Peyer's patch (tissue), 4 donors: ENCODE data around the gene NCK2. TPM values are rescaled to one million over a fixed set of nuclear protein-coding genes. Genes with fewer than 3 reads are reported as not detected.
A peak's percentile ranks its signal among the peaks of the same experiment; 100 is the strongest.

Experiments
- DNase-seq, 3 donors: peaks; one replicate each; pipeline ENCODE4 v3.0.0-alpha.2; 2017 to 2019
- H3K27ac ChIP-seq, 4 donors: fragments of 200-600 bp; sonication (generic); one replicate each; pipeline ENCODE4 v1.5.1; 2016 to 2019
- H3K27me3 ChIP-seq, 2 donors: fragments of 200-600 bp; sonication (generic); one replicate each; pipeline ENCODE4 v1.5.1; 2019
- H3K36me3 ChIP-seq, 3 donors: fragments of 200-600 bp; sonication (generic); one replicate each; pipeline ENCODE4 v1.5.1; 2016 to 2019
- H3K4me1 ChIP-seq, 4 donors: fragments of 200-600 bp; sonication (generic); one replicate each; pipeline ENCODE4 v1.5.1; 2016 to 2019
- H3K4me3 ChIP-seq, 4 donors: fragments of 200-600 bp; sonication (generic); 1 replicate in 3 of 4; 2 replicates in 1 of 4; pipeline ENCODE4 v1.5.1; 2016 to 2019; ENCODE audit warnings: mild to moderate bottlenecking in 1 of 4
- H3K9me3 ChIP-seq, 4 donors: fragments of 200-600 bp; sonication (generic); one replicate each; pipeline ENCODE4 v1.5.1; 2016 to 2019; ENCODE audit warnings: mild to moderate bottlenecking in 1 of 4
- CTCF ChIP-seq, 6 experiments: fragments of 450-650 bp in 4 of 6; fragments of 200-600 bp in 2 of 6; sonication (generic) in 1 of 6; IDR thresholded peaks; one replicate each; pipeline ENCODE4 v1.5.1; 2017 to 2019; ENCODE audit warnings: antibody characterized with exemption in 6 of 6, mild to moderate bottlenecking in 3 of 6, moderate library complexity in 1 of 6
- POLR2A ChIP-seq, 2 donors: fragments of 450-650 bp; IDR thresholded peaks; one replicate each; pipeline ENCODE4 v1.5.1; 2017; ENCODE audit warnings: antibody characterized with exemption in 2 of 2, mild to moderate bottlenecking in 2 of 2, moderate library complexity in 2 of 2
- total RNA-seq, 4 donors: library from RNA; depleted of rRNA; stranded (reverse); fragments of >200 nt; gene quantifications; one replicate each; pipeline ENCODE4 v1.1.0, GENCODE V29; 2016

NCK2 gene
- total RNA-seq, 4 donors from 2014 or later, result 58.6 to 94.5 (median 85.8) TPM

DNA sequence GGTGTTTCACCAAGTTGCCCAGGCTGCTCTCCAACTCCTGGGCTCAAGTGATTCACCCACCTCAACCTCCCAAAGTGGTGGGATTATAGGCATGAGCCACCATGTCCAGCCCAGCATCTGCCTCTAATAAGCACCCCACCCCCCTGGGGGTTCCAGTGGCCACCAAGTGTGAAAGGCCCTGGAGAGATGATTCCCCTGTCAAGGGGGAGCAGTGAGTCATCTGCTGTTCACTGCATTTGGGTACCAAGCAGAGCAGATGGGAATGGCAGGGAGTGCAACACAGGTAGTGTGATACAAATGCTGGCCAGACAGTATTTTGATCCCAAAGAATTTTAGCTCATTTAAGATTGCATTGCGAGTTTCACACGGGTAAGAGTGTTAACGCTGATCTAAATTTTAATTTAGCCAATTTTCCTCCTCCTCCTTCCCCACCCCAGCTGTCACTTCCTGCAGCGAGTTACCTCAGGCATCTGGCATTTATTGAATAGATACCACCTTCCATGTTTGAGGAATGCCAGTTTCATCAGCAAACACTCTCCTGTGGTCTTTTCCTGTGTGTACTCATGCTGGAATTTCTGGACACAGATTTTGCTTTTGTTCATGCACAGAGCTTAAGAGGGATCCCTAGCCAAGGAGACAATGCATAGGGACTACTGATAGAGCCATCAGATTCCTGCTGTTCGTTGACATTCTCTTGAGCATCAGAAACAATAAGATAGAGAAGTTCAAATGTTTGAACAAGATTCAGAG lies 32.4 kb upstream of the NCK2 start:
- H3K9me3 ChIP-seq, result no peaks in the 10 kb centered on the region
- H3K4me3 ChIP-seq, result no peak overlapping the region
- peak overlapping the region in 1 of 4 donors; percentile 72 for H3K27ac ChIP-seq
- H3K27me3 ChIP-seq, result no peaks in the 10 kb centered on the region
- peaks cover 0 to 18% (median 2%) of the 10 kb centered on the region in 4 donors for H3K4me1 ChIP-seq
- no peaks in the 10 kb centered on the region for H3K36me3 ChIP-seq
- no peak for DNase-seq
- TF ChIP-seq CTCF (IDR thresholded peaks at IDR 0.05), result no peak
- TF ChIP-seq POLR2A (IDR thresholded peaks at IDR 0.05), result no peak

GRCh38 chr2:105712981-105713596 lies 31.6 kb upstream of the NCK2 start:
- Histone ChIP-seq H3K4me3 (no peak overlapping the region), H3K4me1 (peaks cover 0 to 18% (median 2%) of the 10 kb centered on the region in 4 donors), H3K27ac (peak overlapping the region in 1 of 4 donors; percentile 60), H3K27me3 (no peaks in the 10 kb centered on the region), H3K36me3 (no peaks in the 10 kb centered on the region), H3K9me3 (no peaks in the 10 kb centered on the region)
- TF ChIP-seq POLR2A (IDR thresholded peaks at IDR 0.05) (no peak), CTCF (IDR thresholded peaks at IDR 0.05) (no peak)
- DNase-seq, result peak in 1 of 3 donors; percentile 59

DNA sequence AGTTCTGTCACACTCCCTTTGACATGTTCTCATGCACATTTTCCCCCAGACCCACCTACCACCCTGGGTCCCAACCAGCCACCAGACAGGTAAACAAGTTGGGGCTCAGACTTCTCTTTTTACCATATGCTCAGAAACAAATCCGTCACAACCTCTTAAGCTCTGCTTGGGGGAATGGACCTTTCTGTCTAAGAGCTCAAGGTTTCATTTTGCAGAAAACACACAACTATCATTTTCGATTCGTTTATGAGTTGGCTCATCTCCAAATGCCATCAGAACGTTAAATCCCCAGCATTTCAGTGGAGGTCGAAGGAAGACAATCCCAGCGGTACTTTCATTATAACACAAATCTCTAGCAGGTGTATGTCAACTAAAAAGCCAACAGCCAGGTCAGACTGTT lies 30.6 kb upstream of the NCK2 start:
- Histone ChIP-seq H3K27me3 (no peaks in the 10 kb centered on the region), H3K36me3 (no peaks in the 10 kb centered on the region), H3K27ac (peak overlapping the region in 1 of 4 donors; percentile 60), H3K4me3 (no peak overlapping the region), H3K9me3 (no peaks in the 10 kb centered on the region), H3K4me1 (peaks cover 0 to 18% (median 2%) of the 10 kb centered on the region in 4 donors)
- no peak for DNase-seq
- TF ChIP-seq CTCF (IDR thresholded peaks at IDR 0.05) (no peak), POLR2A (IDR thresholded peaks at IDR 0.05) (no peak)

DNA sequence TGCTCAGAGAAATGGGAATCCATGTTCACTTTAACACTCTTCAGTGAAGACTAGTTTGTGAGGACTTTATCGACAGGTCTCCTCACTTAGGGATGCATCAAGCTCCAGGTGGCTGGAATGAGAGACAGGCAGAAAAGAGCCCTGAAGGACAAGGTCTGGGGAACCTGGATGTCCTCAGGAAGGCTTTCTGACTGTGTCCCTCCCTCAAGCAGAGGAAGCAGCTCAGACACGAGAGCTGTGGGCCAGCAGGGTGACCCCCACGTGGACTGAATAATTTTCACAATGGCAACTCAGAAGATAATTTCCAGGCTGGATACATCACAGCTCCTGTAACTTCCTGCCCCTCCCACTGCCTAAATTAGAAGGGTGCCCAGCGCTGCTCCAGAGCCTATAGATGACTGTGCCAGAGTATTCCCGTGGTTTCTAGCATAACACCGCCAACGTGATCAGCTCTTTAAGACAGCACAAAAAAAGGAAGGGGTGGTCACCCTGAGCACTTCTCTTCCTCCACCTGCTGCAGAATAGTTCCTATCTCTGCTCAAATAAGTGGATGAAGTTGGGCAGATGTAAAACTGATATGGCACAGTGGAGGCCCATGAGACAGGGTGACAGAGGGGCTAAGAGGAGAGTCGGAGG lies 25.7 kb upstream of the NCK2 start:
- H3K9me3 ChIP-seq, result no peaks in the 10 kb centered on the region
- H3K36me3 ChIP-seq, result no peaks in the 10 kb centered on the region
- H3K27ac ChIP-seq, result no peak overlapping the region
- H3K4me1 ChIP-seq, result peaks cover 0 to 5% (median 0%) of the 10 kb centered on the region in 4 donors
- TF ChIP-seq POLR2A (IDR thresholded peaks at IDR 0.05) (no peak), CTCF (IDR thresholded peaks at IDR 0.05) (no peak)
- DNase-seq, result no peak
- H3K27me3 ChIP-seq, result no peaks in the 10 kb centered on the region
- no peak overlapping the region for H3K4me3 ChIP-seq

GRCh38 chr2:105721991-105722511 lies 22.7 kb upstream of the NCK2 start:
- Histone ChIP-seq H3K4me1 (no peaks in the 10 kb centered on the region), H3K4me3 (no peak overlapping the region), H3K9me3 (no peaks in the 10 kb centered on the region), H3K27ac (no peak overlapping the region), H3K36me3 (no peaks in the 10 kb centered on the region), H3K27me3 (no peaks in the 10 kb centered on the region)
- no peak for DNase-seq
- TF ChIP-seq POLR2A (IDR thresholded peaks at IDR 0.05) (no peak), CTCF (IDR thresholded peaks at IDR 0.05) (no peak)
